Measurements from ENCODE around the gene PRR29. TPM values are rescaled to one million over a fixed set of nuclear protein-coding genes. Genes with fewer than 3 reads are reported as not detected.

PRR29 gene
- 6.9 TPM for total RNA-seq

GRCh38 chr17:63998050-63998720 is at the start of gene PRR29:
TSS of gene PRR29 (plus strand) at chr17:63998351. CDS start at chr17:63998365, 14 bp downstream.

DNA sequence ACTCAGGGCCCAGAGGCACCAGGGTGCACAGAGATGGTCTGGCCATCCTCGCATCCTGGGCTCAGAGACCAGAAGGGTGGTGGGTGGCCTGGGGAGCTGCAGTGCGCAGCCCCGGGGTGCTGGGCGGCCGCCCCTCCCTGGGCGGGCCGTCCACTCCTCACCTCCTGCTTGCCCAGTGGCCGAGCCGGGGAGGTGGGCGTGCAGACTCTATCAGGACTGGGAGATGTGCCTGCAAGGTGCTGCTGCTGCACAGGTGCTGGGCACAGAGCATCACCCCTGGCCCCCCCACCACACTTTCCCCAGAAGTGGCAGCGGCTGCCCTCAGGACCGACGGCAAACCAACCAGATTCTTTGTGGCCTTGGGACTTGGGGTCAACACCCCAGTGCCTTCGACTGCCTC is 25.4 kb upstream of the PRR29 start, which contains the start of gene SCN4A:
SCN4A (minus strand) TSS at position 123 of the 400 bp plus-strand sequence; CDS start at position 46, 77 bp downstream.

GRCh38 chr17:64020056-64020766 is 22.1 kb downstream of the PRR29 start, which contains the start of gene ICAM2:
TSS of gene ICAM2 (minus strand) at chr17:64020633. CDS start at chr17:64006691, 13,942 bp downstream.

Other genes with a start within 250 kb of the PRR29 start
- gene CCDC47, start 224.8 kb upstream of the PRR29 start, total RNA-seq, result 65.3 TPM
- 82.4 TPM for gene DDX42, start 224.2 kb upstream of the PRR29 start, total RNA-seq
- 78.0 TPM for gene PSMC5, start 170.9 kb upstream of the PRR29 start, total RNA-seq
- gene FTSJ3, start 170.7 kb upstream of the PRR29 start, total RNA-seq, result 29.3 TPM
- gene SMARCD2, start 155.7 kb upstream of the PRR29 start, total RNA-seq, result 11.5 TPM
- gene CSH2, start 124.7 kb upstream of the PRR29 start, total RNA-seq, result not detected
- gene GH2, start 116.4 kb upstream of the PRR29 start, total RNA-seq, result not detected
- not detected for gene CSH1, start 101.8 kb upstream of the PRR29 start, total RNA-seq
- gene CSHL1, start 87.1 kb upstream of the PRR29 start, total RNA-seq, result not detected
- gene GH1, start 79.5 kb upstream of the PRR29 start, total RNA-seq, result not detected
- gene CD79B, start 66.0 kb upstream of the PRR29 start, total RNA-seq, result 0.92 TPM
- gene SCN4A, start 25.4 kb upstream of the PRR29 start, total RNA-seq, result 0.92 TPM
- gene ICAM2, start 22.3 kb downstream of the PRR29 start, total RNA-seq, result 8.8 TPM
- 4.2 TPM for gene ERN1, start 131.8 kb downstream of the PRR29 start, total RNA-seq